Daoy (cell line): Measurements from ENCODE around the gene OR8S1. TPM values are rescaled to one million over a fixed set of nuclear protein-coding genes. Genes with fewer than 3 reads are reported as not detected.
"Not testable (repeated sequence)": the region's sequence is repeated elsewhere in the genome, so short reads cannot be mapped to it uniquely, and the experiment has no call there.

Experiments
- DNase-seq: peaks from one replicate; pipeline ENCODE4 v3.0.0-alpha.2; 2015; ENCODE audit warnings: low read depth
- total RNA-seq: library from RNA; depleted of rRNA; stranded (reverse); fragments of >200 nt; shearing (Covaris generic); gene quantifications from 2 replicates; pipeline ENCODE4 v1.2.3, GENCODE V29; 2014; rRNA removed

OR8S1 gene, protein sequence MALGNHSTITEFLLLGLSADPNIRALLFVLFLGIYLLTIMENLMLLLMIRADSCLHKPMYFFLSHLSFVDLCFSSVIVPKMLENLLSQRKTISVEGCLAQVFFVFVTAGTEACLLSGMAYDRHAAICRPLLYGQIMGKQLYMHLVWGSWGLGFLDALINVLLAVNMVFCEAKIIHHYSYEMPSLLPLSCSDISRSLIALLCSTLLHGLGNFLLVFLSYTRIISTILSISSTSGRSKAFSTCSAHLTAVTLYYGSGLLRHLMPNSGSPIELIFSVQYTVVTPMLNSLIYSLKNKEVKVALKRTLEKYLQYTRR
- total RNA-seq = not detected in 2 replicates

DNA sequence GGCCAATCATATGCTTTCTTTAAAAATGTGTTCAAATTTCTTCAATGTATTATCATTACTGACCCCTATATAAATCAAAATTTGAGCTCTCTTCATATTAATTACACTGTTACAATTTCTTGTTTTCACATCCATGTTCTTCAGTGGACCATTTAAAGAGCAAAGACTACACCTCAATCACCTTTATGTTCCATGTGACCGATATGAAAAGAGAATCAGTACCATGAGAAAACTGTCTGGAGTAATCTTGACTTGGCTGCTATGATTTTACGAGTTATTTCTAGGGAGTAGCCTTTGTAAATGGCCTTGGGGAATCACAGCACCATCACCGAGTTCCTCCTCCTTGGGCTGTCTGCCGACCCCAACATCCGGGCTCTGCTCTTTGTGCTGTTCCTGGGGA, at the start of gene OR8S1:
TSS of gene OR8S1 (plus strand) at position 301 of the 400 bp plus-strand sequence. CDS start at position 301, 0 bp downstream.
- DNase-seq = no peak

DNA sequence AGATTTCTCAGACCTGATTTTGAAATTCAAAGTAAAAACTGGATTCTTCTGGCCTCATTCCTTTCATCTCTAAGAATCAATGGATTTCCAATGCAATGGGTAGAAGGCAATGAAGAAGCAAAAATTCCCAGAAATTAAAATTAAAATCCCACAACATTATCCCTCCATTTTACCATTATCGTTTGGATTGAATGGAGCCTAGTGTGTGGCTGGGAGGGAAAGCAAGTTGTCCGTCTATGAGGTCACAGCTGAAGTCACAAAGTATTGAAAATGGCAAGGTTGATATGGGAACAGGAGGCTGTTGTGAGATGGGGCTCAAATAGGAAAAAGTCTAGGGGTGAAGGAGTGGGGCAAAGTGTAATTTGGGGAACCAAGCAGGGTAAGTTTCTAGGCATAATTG, 43.2 kb upstream of the OR8S1 start, which contains the start of gene C12orf54:
TSS of gene C12orf54 (plus strand) at position 301 of the 400 bp plus-strand sequence. CDS start 799 bp downstream, outside the sequence.
- no peak for DNase-seq

DNA sequence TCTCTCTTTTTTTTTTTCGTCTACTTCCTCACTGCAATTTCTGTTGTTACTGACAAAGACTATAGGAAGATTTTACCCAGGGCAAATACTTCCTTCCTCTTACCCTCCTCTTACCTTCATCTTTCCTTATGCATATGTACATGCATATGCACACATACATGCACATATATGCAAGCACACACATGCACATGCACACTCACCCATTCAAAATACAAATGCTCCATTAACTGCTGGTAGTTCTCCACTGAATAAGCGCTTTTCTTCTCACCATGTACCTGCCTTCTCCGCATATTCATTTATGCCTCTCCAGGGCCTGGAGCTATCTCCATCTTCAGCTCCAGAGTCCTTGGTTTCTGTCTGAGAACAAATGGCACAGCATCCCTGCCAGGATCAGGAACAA, 42.5 kb upstream of the OR8S1 start:
- DNase-seq = no peak

DNA sequence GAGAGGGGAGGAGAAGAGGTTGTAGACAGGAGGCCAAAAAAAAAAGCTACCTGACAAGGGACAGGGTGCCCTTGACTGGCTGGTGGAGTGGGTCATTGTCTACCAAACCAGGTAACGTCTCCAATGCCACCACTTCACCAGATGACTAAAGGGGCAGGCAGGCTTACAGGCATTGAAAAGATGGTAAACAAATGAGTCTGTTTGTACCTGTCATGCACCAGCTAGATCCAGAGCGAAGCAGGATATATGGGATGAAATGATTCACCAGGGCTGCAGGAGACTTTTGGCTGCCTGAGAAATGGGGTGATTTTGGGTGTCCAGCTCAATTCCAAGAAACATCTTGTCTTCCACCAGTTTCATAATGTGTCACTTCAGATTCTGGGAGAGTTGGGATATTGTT, 39.2 kb upstream of the OR8S1 start:
- DNase-seq = no peak

DNA sequence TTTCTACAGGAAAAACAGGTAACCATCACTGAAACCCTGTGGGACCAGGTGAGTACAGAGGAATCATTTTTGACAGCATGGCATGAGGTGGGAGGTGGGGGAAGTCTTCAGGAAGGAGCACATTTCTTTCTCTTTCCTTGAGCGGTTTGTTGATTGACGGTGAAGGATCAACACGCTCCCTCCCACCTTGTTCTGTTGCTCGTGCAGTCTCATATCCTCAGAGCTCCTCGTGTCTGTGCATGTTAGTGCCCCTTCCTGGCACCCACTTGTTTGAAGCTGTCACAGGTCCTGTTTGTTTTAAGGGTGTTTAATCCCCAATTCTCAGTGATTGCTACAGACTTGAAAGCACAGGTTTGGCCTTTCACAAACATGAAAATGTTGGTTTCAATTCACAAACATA, 38.8 kb upstream of the OR8S1 start:
- no peak for DNase-seq

DNA sequence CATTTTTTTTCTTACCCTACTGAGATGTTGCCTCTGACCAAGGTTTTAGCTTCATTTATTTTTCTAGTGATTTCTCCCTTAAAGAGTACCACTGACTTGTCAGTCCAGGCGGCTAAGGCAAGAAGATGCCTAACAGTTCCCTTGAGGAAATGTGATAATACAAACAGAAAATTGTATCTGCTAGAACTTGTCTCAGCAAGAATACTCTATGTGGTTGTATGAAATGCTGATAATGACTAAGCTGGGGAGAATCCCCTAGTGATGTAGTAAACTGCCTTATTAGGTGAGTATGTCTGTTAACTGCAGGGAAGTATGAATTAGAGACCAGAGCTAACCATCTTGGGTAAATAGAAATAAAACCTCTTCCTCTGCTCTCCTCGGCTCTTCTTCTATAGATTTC, 36.4 kb upstream of the OR8S1 start:
- DNase-seq = peak; percentile 45

DNA sequence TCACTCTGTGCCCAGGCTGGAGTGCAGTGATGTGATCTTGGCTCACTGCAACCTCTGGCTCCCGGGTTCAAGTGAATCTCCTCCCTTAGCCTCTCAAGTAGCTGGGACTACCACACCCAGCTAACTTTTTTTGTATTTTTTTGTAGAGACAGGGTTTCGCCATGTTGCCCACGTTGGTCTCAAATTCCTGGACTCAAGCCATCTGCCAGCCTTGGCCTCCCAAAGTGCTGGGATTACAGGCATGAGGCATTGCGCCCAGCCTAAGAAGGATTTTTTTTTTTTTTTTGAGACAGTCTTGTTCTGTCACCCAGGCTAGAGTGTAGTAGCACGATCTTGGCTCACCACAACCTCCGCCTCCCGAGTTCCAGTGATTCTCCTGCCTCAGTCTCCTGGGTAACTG, 36.0 kb upstream of the OR8S1 start:
- DNase-seq = peak; percentile 24

DNA sequence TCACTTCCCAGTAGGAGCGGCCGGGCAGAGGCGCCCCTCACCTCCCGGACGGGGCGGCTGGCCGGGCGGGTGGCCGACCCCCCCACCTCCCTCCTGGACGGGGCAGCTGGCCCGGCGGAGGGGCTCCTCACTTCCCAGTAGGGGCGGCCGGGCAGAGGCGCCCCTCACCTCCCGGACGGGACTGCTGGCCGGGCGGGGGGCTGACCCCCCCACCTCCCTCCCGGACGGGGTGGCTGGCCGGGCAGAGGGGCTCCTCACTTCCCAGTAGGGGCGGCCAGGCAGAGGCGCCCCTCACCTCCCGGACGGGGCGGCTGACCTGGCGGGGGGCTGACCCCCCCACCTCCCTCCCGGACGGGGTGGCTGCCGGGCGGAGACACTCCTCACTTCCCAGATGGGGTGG, 25.2 kb upstream of the OR8S1 start:
- not testable (repeated sequence) for DNase-seq

DNA sequence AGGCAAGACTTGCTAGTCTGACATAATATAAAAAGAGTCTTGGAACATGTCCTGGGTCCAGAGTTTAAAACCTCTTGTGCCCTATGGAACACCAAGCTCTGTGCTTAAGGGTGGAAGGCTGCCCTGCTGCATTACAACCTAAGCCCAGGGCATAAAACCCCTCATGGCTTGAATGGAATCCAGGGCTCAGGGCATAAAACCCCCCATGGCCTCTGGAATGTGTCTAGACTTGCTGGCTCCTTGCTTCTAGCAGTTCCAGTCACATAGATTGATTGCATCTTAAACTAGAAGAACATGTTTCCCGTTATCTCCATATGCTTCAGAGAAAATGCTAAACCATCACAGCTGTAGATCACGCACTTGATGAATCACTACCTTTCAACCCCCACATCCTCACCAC, 18.6 kb upstream of the OR8S1 start:
- not testable (repeated sequence) for DNase-seq

DNA sequence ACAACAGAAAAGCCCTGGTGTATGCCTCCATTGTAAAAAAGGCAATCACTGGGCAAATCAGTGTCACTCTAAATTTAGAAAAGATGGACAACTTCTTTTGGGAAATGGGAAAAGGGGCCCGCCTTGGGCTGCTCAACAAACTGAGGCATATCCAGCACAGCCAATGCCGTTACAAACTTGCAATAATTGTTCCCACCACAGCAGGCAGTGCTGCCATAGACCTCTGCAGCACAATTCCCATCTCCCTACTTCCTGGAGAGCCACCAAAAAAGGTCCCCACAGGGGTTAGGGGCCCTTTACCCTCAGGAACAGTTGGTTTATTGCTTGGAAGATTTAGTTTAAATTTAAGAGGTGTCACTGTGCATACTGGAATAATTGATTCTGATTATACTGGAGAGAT, 16.4 kb upstream of the OR8S1 start:
- DNase-seq = no peak

DNA sequence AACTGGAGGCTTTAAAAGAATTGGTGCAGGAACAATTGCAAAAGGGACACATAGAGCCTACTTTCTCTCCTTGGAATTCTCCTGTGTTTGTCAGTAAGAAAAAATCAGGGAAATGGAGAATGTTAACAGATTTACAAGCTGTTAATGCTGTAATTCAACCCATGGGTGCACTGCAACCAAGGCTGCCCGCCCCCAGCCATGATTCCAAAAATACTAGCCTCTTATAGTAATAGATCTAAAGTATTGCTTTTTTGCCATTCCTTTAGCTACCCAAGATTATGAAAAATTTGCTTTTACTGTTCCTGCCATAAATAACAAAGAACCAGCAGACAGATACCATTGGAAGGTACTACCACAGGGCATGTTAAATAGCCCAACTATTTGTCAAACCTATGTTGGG, 15.3 kb upstream of the OR8S1 start:
- DNase-seq = no peak

DNA sequence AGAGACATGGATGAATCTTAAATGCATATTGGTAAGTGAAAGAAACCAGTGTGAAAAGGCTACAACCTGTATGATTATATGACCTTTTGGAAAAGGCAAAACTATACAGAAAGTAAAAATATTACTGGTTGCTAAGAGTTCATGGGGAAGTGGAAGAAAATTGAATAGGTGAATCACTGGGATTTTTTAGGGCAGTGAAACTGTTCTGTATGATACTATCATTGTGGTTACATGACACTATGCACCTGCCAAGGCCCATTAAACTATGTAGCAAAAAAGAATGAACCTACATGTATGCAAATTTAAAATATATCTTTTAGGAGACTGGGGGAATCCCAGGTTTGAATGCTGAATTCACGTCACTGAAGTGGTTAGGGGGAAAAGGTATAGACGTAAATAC, 12.6 kb upstream of the OR8S1 start:
- no peak for DNase-seq

DNA sequence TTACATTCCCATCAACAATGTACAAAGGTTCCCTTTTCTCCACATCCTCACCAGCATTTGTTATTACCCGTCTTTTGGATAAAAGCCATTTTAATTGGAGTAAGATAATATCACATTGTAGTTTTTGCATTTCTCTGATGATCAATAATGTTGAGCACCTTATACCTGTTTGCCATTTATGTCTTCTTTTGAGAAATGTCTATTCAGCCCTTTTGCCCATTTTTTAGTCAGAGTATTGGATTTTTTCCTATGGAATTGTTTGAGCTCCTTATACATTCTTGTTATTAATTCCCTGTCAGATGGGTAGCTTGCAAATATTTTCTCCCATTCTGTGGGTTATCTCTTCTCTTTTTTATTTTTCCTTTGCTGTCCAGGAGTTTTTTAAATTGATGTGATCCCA, 10.7 kb upstream of the OR8S1 start:
- DNase-seq = no peak

DNA sequence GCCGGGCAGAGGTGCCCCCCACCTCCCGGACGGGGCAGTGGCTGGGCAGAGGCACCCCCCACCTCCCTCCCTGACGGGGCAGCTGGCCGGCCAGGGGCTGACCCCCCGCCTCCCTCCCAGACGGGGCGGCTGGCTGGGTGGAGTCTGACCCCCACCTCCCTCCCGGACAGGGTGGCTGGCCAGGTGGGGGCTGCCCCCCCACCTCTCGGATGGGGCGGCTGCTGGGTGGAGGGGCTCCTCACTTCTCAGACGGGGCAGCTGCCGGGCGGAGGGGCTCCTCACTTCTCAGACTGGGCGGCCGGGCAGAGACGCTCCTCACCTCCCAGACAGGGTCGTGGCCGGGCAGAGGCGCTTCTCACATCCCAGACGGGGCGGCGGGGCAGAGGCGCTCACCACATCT, 5.1 kb upstream of the OR8S1 start:
- not testable (repeated sequence) for DNase-seq

DNA sequence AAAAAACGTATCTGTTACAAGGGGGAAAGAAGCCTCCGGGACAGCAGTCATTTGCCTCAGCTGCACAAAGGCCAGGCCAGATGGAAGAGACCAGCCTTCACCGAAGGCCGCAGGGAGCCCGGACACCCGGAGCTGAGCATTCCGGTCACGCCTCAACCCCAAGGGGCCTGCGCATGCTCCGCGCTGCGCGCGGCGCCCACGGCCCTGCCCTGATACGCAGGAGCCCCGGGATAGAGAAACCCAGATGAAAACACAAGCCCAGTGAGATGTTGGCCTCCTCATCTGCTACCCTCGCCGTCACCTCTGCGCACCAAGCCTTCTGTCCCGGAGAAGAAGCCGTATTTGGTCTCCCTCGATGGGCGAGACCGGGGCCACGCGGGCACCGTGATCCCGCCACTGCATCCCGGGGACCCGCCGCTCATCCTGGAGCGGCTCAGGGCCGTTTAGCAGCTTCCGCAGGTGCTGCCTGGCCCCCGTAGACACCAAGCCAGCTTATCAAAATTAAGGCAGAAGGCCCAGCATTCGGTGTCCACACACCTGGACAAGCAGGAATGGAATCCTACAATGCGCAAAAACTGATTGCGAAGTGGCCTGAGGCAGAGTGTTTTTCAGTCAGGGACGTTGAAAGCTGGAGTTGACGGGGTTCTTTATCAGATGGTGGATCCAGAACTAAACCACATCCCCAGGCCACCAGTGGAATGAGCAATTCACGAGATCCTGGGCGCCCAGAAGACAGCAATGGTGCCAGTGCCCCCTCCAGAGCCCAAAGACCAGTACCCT, 2.6 kb downstream of the OR8S1 start:
- peak; percentile 20 for DNase-seq

DNA sequence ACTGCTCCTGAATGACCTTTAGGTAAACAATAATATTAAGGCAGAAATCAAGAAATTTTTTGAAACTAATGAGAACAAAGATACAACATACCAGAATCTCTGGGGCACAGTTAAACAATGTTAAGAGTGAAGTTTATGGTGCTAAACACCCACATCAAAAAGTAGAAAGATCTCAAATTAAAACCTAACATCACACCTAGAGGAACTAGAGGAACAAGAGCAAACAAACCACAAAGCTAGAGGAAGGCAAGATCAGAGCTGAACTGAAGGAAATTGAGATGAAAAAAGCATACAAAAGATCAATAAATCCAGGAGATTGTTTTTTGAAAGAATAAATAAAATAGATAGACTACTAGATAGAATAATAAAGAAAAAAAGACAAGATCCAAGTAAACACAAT, 7.2 kb downstream of the OR8S1 start:
- no peak for DNase-seq

DNA sequence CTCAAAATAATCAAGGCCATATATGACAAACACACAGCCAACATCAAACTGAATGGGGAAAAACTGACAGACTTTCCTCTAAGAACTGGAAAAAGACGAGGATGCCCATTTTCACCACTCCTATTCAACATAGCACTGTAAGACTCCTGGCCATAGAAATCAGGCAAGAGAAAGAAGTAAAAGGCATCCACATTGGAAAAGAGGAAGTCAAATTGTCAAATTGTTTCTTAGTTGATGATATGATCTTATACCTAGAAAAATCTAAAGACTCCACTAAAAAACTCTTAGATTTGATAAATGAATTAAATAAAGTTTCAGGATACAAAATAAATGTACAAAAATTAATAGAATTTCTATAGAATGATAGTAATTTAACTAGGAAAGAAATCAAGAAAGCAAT, 11.2 kb downstream of the OR8S1 start:
- DNase-seq = no peak

DNA sequence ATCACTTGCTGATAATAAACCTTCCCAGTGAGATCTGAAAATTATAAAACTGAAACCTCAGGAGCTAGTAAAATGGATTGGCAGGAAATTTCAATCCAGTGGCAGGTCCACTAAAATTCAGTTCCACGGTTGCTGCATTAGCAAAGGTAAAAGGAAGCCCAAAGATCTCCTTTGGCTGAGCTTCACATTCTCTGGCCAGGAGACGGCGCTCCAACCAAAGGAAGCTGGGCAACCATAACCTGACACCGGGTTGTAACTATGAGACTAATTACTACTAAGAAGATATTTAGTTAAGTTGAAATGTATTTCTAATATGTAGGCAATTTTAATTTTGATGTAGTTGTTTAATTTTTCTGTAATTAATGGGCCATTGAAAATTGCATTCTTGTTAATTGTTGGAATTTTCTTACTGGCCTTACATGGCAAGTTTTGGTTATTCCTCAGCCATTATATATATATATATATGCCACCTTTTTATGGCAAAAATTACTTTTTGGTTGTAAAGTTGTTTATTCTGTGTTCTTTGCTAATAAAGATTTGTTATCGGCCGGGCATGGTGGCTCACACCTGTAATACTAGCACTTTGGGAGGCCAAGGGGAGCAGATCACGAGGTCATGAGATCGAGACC, 17.0 kb downstream of the OR8S1 start:
- DNase-seq = peak; percentile 46

DNA sequence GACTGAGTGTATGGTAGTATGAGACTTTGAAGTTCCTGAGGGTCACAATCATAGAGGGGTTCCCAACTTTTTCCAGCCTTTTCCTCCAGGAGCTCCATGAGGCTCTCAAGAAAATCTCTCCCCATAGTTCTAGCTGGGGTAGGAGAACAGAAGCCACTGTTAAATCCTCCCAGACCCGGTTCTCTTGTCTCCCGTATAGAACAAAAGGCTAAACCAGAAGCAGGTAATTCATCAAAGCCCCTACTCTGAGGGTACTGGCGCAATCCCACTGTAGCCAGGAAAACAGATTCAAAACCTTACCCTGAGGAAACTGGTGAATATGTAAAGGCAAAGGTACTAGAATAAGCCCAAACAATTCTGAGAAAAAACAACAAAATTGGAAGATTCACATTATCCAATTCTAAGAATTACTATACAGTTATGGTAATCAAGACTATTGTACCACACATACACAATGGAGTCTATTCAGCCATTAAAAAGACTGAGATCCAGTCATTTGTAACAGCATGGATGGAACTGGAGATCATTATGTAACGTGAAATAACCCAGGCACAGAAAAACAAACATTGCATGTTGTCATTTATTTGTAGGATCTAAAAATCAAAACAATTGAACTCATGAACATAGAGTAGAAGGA, 20.5 kb downstream of the OR8S1 start:
- no peak for DNase-seq

DNA sequence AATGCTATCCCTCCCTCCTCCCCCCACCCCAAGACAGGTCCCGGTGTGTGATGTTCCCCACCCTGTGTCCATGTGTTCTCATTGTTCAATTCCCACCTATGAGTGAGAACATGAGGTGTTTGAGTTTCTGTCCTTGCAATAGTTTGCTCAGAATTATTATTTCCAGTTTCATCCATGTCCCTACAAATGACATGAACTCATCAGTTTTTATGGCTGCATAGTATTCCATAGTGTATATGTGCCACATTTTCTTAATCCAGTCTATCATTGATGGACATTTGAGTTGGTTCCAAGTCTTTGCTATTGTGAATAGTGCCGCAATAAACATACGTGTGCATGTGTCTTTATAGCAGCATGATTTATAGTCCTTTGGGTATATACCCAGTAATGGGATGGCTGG, 21.6 kb downstream of the OR8S1 start:
- DNase-seq = not testable (repeated sequence)

DNA sequence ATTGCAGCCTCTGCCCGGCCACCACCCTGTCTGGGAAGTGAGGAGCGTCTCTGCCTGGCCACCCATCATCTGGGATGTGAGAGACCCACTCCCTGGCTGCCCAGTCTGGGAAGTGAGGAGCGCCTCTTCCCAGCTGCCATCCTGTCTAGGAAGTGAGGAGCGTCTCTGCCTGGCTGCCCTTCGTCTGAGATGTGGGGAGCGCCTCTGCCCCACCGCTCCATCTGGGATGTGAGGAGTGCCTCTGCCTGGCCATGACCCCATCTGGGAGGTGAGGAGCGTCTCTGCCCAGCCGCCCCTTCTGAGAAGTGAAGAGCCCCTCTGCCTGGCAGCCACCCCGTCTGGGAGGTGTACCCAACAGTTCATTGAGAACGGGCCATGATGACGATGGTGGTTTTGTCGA, 26.2 kb downstream of the OR8S1 start:
- not testable (repeated sequence) for DNase-seq

DNA sequence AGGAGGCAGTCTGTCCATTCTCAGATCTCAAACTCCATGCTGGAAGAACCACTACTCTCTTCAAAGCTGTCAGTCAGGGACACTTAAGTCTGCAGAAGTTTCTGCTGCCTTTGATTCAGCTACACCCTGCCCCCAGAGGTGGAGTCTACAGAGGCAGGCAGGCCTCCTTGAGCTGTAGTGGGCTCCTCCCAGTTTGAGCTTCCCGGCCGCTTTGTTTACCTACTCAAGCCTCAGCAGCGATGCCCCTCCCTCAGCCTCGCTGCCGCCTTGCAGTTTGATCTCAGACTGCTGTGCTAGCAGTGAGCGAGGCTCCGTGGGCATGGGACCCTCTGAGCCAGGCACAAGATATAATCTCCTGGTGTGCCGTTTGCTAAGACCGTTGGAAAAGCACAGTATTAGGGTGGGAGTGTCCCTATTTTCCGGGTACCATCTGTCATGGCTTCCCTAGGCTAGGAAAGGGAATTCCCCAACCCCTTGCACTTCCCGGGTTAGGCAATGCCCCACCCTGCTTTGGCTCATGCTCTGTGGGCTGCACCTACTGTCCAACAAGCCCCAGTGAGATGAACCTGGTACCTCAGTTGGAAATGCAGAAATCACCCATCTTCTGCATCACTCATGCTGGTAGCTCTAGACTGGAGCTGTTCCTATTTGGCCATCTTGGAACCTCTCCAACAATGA, 28.4 kb downstream of the OR8S1 start:
- peak; percentile 38 for DNase-seq
